GM21526 (cell line): ENCODE results near the gene THBS2.
"Not testable (repeated sequence)": the region's sequence is repeated elsewhere in the genome, so short reads cannot be mapped to it uniquely, and the experiment has no call there.

Experiments
- ATAC-seq: cut with Tn5 transposase; IDR thresholded peaks from one replicate; pipeline ENCODE4 v1.9.1; 2021; ENCODE audit warnings: moderate library complexity; ENCODE audit not compliant: unreplicated experiment, low FRiP score

The THBS2 gene

DNA sequence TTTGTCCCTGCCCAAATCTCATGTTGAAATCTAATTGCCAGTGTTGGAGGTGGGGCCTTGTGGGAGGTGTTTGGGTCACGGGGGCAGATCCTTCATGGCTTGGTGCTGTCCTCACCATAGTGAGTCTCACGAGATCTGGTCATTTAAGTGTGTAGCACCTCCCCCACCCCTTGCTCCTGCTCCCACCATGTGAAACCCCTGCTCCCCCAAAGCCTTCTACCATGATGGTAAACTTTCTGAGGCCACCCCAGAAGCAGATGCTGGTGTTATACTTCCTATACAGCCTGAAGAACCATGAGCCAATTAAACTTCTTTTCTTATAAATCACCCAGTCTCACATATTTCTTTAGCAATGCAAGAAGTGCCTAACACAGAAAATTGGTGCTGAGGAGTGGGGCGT lies 19.9 kb upstream of the THBS2 start:
- no peak for ATAC-seq

DNA sequence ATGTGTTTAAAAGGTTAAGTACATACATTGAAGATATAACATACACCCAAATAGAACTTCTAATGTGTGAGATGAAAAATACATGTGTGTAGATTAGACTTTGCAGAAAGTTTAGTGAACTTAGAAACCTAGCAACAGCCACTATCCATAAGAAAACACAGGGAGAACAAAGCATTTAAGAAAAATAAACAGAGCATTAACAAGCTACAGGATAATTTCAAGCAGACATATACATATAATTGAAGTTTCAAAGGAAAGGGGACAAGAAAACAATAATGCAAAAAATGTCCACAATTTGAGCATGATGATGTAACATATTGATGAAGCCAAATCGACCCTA lies 18.2 kb upstream of the THBS2 start:
- no peak for ATAC-seq

DNA sequence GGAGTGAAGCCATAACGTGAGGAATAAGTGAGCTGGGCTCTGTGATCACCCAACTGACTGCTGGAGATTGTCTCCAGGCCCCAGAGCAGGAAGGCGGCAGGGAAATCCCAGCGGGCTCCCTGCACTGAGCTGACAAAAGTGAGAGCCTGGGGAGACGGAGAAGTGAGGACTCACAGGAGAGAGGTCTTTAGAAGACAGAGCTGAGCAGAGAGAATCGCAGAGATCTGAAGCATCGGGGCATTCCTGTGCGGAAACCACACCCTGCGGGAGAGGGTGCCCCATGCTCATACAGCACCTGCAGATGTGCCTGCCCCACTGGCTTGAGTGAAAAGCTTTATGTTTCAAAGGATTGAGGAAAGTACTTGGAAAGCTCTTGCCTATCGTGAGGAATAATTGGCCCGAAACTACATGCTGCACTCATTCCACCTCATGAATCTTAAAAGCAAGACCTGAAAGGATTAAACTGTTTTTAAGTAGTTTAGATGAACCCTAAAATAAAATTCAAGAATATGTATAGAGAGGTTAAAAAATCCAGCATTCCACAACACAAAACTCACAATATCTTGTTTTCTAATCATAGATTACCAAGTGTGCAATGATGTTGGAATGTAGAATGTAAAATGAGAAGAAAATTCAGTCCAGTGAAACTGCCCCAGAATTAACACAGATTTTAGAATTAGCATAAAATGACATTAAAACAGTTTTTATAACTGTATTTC lies 17.7 kb upstream of the THBS2 start:
- ATAC-seq: no peak

DNA sequence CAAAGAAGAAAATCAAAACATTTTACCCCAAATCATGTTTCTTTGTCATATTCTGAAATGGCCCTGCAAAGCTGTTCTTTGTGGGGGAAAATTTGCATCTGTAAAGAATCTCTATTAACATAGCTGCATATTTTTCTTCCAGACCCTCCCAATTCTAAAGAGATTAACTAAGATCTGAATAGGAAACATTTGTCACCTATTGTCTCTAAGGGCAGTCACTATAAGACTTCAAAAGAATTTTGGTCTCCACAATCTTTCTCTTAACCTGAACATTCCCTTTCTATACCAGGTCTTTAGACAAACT lies 16.4 kb upstream of the THBS2 start:
- ATAC-seq: not testable (repeated sequence)

DNA sequence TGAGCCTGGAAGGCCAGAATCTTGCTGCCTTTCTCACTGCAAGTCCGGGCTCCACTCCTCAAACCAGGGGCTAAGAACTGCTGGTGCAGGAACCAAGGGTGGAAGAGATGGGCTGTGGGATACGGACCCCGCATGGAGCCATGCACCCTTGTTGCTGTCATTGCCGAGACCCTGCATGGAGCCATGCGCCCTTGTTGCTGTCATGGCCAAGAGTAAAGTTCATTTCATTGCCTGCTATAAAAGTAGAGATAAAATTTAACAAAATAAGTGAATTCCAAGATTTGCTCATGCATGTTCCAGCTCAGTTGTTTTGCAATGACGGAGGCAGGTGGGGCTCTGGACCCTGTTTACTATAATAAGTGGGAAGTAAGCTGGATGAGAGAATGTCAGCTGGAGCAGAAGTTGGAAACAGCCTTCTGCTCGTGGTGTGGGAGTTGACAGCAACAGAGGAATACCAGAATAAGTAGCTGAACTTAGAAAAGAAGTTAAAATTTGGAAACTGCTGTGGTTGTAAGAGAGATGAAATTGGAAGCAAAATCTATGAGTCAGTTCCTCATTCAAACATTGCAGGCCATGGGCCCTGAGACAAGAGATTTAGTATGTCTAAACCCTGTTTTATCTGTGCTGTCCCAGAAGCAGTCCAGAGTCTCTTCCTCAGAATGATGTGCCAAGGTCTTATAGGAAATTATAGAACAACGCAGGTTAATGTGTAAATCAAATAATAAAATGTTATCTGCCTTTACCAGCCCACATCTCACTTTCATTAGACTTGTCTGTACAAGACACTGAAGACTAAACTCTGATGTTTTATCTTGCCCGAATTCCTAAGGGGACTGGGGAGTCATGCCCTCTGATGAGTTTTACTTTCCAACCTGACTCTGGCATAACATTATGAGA lies 15.8 kb upstream of the THBS2 start:
- ATAC-seq: no peak

DNA sequence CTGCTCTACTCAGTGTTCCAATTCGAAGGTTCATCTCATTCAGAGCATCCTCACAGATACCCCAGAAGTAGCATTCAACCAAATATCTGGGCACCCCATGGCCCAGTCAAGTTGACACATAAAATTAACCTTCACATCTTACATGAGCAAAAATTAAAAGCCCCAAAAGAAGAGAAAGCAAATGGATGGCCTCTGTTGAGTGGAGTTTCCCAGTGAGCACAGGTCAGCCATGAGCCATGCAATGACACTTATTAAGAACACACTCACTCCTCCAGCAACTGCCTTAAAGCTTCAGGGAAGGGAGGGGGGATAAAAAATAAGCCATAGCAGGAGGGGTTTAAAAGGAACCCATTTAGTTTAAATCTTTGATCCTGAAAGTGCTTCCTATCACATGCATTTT lies 14.6 kb upstream of the THBS2 start:
- no peak for ATAC-seq

DNA sequence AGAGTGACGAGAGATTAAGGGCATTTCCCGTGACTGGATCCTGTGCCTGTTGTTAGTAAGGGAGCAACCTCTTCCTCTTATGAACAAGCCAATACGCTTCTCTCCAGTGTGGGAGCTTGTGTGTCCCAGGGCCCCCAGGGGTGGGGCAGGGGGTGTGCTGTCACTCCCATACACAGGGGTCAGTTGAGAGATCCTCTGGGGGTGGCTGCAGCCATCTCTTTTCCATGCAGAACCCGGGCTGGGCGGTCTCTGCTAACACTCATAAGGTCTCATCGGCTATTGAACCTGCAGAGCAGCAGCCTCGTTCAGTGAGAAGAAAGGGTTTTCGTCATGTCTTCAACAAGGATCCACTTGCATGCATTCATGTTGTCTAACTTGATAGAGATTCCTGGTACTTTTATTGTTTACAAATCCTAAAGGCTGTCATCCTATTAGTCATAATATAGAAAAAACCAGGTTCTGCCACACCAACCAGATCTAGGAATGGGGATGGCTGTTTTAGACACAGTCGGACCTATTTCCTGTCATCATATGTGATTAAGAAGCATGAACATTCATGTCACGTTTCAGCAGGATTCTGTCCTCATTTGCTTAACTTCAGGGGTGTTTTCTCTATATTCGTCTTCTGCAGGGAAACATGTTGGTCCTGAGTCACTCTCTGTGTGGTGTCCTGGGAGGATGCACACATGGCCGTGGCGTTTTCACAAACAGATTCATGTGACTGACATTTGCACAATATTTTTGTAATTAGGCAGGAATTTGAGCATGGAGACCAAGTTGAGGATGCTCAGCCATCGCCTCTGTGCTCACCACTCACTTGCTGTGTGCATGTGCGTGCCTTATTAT lies 13.3 kb upstream of the THBS2 start:
- no peak for ATAC-seq

DNA sequence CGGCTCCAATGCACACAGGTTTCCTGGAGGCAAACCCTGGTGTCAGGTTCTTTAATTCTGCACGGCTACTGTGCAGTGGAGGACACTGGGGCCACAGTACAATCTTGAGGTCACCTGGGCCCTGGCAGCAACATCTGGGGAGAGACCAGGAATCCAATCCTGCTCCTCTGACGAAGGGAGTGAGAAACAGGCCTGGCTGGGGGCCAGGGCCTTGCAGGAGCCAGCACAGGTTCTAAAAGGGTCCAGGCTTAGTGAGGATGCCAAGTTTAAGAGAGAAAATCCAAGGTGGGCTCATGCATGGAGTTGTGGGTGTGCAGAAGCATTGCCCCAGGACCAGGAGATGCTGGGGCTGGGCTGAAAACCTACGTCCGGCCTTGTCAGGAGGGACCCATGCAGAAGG lies 12.6 kb upstream of the THBS2 start:
- ATAC-seq: no peak

DNA sequence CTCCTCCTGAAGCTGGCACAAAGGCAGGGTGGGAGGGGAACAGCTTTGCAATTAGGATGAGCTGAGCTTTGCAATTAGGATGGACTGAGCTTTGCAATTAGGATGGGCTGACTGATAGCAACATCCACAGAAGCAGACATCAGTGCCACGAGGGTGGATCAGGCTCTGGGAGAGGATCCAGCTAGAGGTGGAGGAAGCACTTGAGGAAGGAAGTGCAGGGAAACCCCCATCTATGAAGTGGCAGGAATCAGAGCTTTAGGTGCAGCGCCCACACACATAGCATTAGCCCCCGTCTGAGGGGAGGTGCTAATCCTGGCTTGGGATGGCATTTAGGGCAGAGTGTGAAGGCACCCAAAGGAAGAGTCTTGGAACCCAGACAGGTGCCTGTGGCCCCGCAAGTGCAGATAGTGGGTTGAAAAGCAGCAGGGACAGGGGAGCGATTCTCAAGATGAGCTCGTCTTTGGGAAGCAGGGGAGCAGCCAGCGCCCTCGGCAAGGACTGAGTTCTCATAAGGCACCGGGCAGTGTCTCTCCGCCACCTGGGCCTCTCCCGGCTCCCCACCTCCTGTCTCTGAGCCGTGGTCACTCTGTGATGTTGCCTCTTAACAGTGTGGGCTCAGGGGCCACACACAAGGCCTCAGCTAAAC lies 12.0 kb upstream of the THBS2 start:
- ATAC-seq: no peak

DNA sequence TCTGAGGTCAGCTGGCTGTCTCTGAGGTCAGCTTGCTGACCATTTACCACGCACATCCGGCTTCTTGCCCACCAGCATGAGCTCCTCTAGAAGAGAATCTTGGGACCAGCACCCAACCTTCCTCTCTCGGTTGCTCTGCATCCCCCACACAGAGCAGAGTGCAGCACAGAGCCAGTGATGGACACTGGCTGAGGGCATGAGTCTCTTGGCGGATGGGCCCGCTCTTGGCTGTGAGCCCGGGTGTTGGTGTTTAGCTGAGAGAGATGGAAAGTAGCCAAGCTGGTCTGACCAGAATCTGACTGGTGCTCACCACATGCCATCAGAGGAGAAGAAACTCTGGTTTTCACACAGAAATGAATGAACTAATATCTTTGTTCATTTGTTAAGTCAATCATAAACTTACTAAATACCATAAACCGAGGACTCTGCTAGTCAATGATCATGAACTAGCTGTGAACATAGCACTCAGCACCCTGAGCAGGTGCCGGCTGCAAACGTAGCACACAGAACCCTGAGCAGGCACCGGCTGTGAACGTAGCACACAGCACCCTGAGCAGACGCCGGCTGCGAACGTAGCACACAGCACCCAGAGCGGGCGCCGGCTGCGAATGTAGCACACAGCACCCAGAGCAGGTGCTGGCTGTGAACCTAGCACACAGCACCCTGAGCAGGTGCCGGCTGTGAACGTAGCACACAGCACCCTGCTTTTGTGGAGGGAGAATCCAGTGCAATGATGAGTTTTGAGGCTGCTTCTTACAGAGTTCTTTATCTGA lies 10.4 kb upstream of the THBS2 start:
- no peak for ATAC-seq

DNA sequence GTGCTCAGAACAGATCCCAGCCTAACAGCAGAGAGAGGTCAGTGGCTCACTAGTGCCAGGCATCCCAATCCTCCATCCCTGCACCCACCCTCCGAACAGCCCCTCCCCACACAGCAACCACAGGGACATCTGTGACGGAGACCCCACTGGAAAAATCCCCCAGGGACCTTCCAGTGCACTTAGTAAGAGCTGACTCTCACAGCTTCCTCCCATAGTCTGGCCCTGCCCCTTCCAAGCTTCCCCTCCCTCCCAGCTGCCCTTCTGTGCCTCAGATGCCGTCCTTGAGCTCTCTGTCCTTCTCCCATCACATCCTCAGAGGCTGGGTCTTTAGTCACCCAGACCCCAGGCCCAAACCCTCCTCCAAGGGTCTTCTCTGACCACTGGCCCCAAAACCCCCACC lies 9.7 kb upstream of the THBS2 start:
- no peak for ATAC-seq

DNA sequence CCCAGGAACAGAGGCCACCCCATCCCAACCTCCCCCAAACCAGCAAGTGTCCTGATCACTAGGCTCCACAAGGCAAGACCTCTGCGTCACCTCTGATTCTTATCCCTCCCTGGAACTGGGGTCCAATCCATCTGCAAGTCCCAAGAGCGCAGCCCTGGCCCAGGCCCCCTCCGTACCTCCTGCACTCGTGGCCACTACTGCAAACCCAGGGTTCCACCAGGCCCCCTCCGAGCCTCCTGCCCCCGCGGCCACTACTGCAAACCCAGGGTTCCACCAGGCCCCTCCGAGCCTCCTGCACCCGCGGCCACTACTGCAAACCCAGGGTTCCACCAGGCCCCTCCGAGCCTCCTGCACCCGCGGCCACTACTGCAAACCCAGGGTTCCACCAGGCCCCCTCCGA lies 9.0 kb upstream of the THBS2 start:
- ATAC-seq: not testable (repeated sequence)

DNA sequence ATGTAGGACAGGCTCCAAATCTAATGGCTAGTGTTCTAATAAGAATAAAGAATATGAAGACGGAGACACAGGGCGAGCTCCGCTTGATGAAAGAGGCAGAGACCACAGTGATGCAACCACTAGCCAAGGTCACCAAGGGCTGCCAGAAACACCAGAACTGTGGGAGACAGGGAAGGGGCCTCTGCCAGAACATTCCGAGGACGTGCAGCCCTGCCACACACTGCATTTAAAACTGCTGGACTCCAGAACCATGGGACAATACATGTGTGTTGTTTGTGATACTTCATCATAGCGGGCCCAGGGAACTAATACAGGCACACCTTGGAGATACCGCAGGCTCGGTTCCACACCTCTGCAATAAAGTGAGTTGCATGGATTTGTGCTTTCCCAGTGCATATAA lies 2.9 kb upstream of the THBS2 start:
- ATAC-seq: no peak

DNA sequence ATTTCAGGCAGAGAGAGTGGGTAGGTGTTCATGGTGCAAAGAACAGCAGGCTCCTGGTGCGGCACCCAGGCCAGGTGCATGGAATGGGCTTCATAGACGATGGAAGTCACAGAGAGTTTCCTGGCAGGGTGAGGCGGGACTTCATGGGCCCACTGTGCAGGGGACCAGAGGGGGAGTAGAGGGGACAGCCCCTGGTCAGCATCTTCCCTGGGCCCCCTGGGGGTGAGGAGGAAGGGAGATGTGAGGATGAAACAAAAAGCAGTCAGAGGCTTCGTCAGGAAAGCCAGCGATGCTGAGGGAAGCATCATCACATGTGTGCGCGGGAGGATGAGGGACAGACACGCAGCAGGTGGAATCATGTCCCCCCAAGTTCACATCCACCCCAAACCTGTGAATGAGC lies 2.4 kb upstream of the THBS2 start:
- ATAC-seq: no peak

DNA sequence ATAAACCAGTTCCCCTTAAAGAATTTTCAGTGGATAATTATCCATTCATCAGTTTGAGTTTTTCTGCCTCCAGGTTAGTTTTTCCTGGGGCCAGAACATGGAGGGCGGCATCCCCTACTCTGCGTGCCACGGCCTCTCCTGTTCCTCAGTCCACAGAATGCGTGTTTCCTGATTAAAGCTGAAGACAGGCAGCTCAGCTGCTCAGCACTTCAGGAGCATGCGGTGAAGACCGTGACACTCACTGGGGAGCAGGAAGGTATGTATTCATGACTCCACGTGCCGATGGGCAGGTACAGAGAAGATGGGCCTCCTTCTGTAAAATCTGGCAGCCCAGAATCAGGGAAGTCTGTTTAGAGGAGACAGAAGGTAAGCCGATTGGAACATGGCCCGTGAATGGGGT lies 2.0 kb upstream of the THBS2 start:
- no peak for ATAC-seq

DNA sequence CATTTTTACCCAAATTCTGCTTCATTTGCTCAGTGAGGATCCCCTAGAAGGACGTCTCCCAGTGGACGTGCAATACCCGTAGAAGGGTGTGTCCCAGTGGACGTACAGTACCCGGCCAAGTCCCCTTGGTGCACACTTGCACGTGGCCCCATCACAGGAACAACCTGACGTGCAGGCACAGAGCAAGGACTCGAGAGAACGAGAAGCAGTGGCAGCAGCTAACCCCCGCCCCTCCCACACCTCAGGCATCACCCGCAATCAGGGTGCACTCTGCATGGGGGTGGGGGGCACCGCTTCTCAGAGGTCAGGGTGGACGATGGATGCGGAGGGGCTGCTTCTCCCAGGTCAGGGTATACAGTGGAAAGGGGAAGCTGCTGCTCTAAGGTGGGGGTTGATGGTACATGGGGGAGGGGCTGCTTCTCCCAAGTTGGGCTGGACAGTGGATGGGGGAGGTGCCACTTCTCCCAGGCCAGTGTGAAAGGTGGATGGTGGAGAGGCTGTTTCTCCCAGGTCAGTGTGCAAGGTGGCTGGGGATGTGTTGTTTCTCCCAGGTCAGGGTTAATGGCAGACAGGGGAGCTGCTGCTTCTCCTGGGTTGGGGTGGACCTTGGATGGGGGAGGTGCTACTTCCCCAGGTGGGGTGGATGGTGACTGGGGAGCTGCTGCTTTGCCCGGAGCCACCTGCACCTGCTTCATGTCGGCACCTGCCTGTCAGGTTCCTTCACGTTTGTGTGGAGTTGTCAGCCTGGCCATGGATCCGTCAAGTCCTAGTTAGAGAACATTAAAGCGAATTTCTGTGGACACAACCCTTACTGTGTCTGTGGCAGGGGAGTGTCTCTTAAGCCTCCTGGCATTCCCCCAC lies 1.0 kb upstream of the THBS2 start:
- ATAC-seq: no peak

DNA sequence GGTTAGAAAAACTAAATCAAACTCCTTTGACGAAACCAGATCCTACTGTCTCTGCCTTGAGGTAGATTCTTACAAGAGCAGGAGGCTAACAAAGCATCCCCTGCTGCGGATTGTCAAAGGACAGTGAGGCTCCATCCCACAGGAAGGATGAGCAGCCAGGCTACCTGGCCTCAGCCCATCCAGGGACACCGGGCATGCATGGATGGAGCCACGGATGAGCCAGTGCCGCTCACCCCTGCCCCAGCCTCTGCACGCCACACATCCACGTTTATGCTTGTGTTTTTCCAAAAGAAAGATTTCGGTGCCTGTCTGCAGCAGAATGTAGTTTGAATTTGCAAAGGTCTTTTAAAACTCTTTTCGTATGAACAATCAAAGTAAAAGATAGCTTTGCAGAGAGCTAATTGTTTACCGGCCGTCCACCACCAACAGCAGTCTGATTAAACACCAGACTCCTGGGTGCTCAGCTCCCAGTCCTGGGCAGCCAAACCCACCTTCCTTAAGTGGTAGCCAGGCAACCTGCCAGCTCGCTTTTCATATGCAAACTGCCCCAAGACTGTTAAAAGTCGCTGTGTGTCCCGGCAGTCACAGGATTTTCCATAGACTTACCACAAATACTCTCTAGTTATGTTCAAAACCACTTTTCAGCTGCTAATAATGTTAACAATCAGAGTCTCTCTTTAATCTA lies 999 bp downstream of the THBS2 start:
- no peak for ATAC-seq

DNA sequence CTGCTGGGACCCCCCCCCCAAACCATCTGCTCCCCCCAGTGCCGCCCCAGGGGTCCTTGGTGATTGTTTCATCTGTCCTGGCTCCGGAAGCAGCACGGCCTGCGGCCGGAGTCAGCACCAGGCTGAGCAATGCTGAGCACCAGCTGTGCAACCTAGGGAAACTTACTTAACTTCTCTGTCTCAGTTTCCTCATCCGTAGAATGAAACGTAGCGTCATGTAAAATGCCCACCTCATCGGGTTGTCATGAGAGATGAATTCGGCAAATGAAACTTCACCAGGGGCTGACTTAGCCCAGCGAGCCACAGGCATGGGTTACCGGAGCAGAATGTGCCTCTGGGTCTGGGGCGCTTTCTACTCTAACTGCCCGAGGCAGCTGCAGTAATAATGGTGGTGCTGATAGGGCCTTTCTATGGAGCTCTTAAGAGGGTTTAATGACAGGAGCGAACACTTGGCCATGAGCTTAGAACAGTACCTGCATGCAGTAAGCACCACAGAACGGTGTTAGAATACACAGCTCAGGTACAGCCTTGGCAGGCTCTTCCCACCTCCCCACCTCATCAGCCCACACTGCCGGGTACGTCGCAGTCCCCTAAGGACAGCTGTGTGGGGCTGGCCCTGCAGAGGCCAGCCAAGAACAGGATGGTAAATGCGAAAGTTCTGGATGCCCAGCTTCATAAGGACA lies 1.7 kb downstream of the THBS2 start:
- no peak for ATAC-seq
